GM23248 (cell line): ENCODE results near the gene SLC1A2.

Source experiments
- EZH2 ChIP-seq: fragments of 200-600 bp; sonication (generic); IDR thresholded peaks from 2 replicates; pipeline ENCODE4 v1.6.1; 2018; ENCODE audit warnings: antibody characterized with exemption, mild to moderate bottlenecking; ENCODE audit not compliant: insufficient read depth, poor library complexity, severe bottlenecking
- EZH2phosphoT487 ChIP-seq: fragments of 200-600 bp; sonication (generic); IDR thresholded peaks from 2 replicates; pipeline ENCODE4 v1.6.1; 2018; ENCODE audit warnings: antibody characterized with exemption, moderate library complexity, mild to moderate bottlenecking, low read depth; ENCODE audit not compliant: insufficient read depth

DNA sequence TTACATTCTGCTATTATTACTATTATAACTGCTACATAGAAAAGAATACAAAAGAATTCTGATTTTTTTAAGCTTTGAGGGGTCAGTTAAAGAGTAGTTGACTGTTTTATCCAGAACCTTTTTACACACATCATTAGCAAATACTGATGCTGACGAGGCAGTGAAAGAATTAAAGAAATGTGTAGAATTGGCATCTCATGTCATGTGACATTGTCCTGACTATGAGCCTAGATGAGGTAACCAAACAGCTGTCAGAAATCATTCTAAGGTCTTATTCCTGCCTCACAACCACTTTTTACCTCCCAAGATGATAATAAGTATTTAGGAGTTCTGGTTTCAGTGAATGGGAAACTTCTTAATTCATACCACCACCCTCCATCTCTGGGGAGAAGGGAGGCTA is 121.0 kb downstream of the SLC1A2 start:
- no peak for TF ChIP-seq EZH2
- TF ChIP-seq EZH2phosphoT487, result no peak
